ENCODE results near the gene FBLIM1. TPM values are rescaled to one million over a fixed set of nuclear protein-coding genes. Genes with fewer than 3 reads are reported as not detected.

FBLIM1 gene
- total RNA-seq, 3 donors from 2014 or later, result 17.4 to 73.4 (median 42.6) TPM

DNA sequence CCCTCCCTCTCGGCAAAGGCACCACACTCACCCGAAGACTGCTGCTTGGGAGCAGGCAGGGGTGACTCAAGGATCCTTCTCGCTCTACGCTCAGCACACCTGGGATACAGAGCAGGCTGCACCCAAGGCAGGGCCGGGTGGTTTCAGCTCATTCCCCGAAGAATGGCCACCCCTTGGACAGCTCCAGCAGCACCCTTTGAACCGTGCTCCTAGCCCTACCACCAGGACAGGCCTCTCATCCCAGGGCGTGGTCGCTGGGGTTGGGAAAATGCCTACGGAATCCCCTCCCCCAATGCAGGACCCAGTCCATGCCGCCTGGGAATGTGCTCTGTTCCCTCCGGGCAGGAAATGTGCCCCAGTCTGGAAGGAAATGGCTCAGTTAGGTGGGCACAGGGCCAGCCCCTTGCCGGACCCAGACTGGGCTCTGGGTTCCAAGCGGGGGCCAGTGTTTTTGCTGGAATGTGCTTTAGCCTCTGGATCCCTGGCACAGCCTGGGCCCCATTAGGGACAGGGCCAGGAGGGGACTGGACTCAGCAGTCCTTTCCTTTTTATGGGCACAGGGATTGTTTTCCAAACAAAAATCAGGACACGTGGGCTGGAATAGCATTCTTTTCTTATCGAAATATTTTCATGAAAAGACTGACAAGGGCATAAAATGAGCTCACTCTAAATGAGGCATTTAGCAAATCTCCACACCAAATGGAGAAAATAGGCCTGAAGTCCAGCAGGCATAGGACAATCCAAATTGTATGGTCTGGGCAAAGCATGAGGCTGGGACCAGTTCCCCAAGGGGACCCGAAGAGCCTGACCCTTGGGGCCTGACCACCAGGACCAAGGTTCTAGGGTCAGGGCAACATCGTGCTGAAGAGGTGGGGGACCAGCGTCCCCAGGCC is 8.9 kb upstream of the FBLIM1 start:
- TF ChIP-seq POLR2AphosphoS5 (IDR thresholded peaks at IDR 0.05) (no peak), POLR2A (IDR thresholded peaks at IDR 0.05) (no peak)
- TF ChIP-seq, protein P1, sequence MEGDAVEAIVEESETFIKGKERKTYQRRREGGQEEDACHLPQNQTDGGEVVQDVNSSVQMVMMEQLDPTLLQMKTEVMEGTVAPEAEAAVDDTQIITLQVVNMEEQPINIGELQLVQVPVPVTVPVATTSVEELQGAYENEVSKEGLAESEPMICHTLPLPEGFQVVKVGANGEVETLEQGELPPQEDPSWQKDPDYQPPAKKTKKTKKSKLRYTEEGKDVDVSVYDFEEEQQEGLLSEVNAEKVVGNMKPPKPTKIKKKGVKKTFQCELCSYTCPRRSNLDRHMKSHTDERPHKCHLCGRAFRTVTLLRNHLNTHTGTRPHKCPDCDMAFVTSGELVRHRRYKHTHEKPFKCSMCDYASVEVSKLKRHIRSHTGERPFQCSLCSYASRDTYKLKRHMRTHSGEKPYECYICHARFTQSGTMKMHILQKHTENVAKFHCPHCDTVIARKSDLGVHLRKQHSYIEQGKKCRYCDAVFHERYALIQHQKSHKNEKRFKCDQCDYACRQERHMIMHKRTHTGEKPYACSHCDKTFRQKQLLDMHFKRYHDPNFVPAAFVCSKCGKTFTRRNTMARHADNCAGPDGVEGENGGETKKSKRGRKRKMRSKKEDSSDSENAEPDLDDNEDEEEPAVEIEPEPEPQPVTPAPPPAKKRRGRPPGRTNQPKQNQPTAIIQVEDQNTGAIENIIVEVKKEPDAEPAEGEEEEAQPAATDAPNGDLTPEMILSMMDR (IDR thresholded peaks at IDR 0.05), result no peak
- Histone ChIP-seq H3K27me3 (no peaks in the 10 kb centered on the region), H3K4me1 (no peaks in the 10 kb centered on the region), H3K36me3 (no peaks in the 10 kb centered on the region), H3K27ac (peak overlapping the region in 1 of 2 donors; percentile 38), H3K4me3 (no peak overlapping the region), H3K9me3 (no peaks in the 10 kb centered on the region)
- intact Hi-C loops (cut with DNase I; ENCODE audit: low total_unique reads), result loop anchor here (10.0 kb wide), 1 partner anchor 155 kb away; no protein-coding TSS in a partner anchor
- no peak for DNase-seq (ENCODE audit: low spot score in 2 of 2)

DNA sequence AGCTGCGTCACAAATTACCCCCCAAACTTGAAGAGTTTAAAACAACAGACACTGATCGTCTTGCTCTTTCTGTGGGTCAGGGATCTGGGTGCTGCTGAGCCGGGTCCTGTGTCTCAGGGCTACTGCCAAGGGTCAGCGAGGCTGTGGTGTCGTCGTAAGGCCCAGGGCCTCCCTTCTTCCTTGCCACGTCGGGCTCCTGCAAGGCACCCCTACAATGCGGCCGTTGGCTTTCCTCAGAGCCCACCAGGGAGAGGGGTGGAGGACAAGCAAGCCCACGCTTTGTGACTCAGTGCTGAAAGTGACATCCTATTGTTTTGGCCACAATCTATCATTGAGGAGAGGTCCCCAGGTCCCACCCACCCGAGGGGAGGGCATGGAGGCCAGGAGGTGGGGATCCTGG is 7.7 kb upstream of the FBLIM1 start:
- Histone ChIP-seq H3K4me3 (no peak overlapping the region), H3K36me3 (no peaks in the 10 kb centered on the region), H3K4me1 (no peaks in the 10 kb centered on the region), H3K27me3 (no peaks in the 10 kb centered on the region), H3K9me3 (no peaks in the 10 kb centered on the region), H3K27ac (no peak overlapping the region)
- TF ChIP-seq POLR2A (IDR thresholded peaks at IDR 0.05) (no peak), POLR2AphosphoS5 (IDR thresholded peaks at IDR 0.05) (no peak)
- TF ChIP-seq, protein P1 (IDR thresholded peaks at IDR 0.05), result no peak
- no peak for DNase-seq (ENCODE audit: low spot score in 2 of 2)
- intact Hi-C loops (cut with DNase I; ENCODE audit: low total_unique reads), result no loop called here

DNA sequence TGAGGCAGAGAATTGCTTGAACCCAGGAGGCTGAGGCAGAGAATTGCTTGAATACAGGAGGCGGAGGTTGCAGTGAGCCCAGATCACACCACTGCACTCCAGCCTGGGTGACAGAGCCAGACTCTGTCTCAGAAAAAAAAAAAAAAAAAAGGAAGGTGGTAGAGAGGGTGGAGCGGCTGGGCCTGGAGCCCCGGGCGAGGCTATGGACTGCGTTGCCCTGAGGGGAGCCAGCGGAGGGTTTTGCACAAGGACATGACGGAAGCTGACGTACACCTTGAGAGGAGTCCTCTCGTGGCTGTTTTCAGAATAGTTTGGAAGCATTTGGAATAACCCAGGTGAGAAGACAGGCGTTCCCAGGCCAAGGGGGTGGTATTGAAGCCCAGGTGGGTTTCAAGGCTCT is 6.9 kb upstream of the FBLIM1 start:
- no peak for DNase-seq (ENCODE audit: low spot score in 2 of 2)
- H3K4me3 ChIP-seq, result no peak overlapping the region

DNA sequence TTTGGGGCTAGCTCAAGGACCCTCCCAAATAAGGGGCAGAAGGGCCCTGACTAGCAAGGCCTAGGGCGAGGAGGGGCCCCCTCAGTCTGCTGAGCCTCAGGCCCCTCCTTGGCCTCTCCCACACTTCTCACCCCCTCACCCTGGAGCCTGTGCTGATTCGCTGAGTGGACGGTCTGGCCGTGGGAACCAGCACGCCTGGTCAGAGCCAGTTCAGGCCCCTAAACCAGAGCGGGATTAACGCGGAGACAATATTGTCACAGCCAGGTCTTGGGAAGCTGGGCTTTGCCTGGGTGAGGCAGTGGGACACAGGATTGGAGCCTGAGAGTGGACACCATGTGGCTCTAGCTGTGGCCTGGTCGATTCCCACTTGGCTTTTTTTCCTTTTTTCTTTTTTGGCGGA is 4.8 kb upstream of the FBLIM1 start:
- Histone ChIP-seq H3K4me1 (peaks cover 0 to 13% of the 10 kb centered on the region in 2 donors), H3K9me3 (no peaks in the 10 kb centered on the region), H3K4me3 (no peak overlapping the region), H3K36me3 (no peaks in the 10 kb centered on the region), H3K27ac (peak overlapping the region in 1 of 2 donors; percentile 52), H3K27me3 (no peaks in the 10 kb centered on the region)
- DNase-seq (ENCODE audit: low spot score in 2 of 2), result no peak
- intact Hi-C loops (cut with DNase I; ENCODE audit: low total_unique reads), result no loop called here
- TF ChIP-seq POLR2A (IDR thresholded peaks at IDR 0.05), result no peak
- TF ChIP-seq POLR2AphosphoS5 (IDR thresholded peaks at IDR 0.05), result no peak

More for the DNA sequence above, 6.9 kb upstream of the FBLIM1 start:
- no peaks in the 10 kb centered on the region for H3K27me3 ChIP-seq
- intact Hi-C loops (cut with DNase I; ENCODE audit: low total_unique reads), result no loop called here
- H3K4me1 ChIP-seq, result no peaks in the 10 kb centered on the region
- no peaks in the 10 kb centered on the region for H3K36me3 ChIP-seq
- no peaks in the 10 kb centered on the region for H3K9me3 ChIP-seq
- no peak overlapping the region for H3K27ac ChIP-seq
- TF ChIP-seq POLR2A (IDR thresholded peaks at IDR 0.05), result no peak
- TF ChIP-seq, protein P1 (IDR thresholded peaks at IDR 0.05), result no peak
- TF ChIP-seq POLR2AphosphoS5 (IDR thresholded peaks at IDR 0.05), result no peak

DNA sequence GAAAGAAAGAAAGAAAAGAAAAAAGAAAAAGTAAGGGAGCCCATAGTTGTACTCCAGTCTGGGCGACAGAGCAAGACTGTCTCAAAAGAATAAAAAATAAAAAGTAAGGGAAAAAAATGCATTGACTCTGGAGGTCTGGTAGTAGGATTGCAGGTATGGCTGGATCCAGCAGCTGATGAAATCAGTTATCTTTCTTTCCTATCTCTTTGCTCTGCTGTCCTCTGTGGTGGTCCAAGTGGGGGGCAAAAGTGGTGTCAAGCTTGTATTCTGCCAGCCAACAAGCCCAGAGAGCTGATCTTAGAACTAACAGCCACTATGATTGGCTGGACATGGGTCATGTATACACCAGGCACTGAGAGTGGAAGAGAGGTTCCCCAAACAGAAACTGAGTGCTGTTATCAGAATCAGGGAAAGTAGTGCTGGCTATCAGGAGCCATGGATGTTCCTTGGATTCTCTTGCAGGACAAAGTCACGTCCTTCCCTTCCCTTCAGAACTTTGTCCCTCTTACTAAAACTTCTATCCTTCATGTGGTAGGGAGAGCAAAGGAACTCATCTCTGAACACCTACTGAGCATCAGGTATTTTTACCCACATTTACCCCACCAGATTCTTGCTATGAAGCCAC is 3.5 kb upstream of the FBLIM1 start:
- no peak for DNase-seq (ENCODE audit: low spot score in 2 of 2)
- peaks cover 0 to 21% of the 10 kb centered on the region in 2 donors for H3K4me1 ChIP-seq
- intact Hi-C loops (cut with DNase I; ENCODE audit: low total_unique reads), result no loop called here
- H3K4me3 ChIP-seq, result no peak overlapping the region
- no peaks in the 10 kb centered on the region for H3K27me3 ChIP-seq
- H3K36me3 ChIP-seq, result no peaks in the 10 kb centered on the region
- TF ChIP-seq POLR2AphosphoS5 (IDR thresholded peaks at IDR 0.05) (no peak), POLR2A (IDR thresholded peaks at IDR 0.05) (no peak)
- TF ChIP-seq, protein P1 (IDR thresholded peaks at IDR 0.05), result no peak
- no peak overlapping the region for H3K27ac ChIP-seq
- H3K9me3 ChIP-seq, result no peaks in the 10 kb centered on the region

All from breast epithelium (tissue), 4 donors.